GM18526 (cell line): ENCODE data around the gene ACAP3.

Experiments used
- POLR2A ChIP-seq: IDR thresholded peaks from 3 replicates; pipeline ENCODE4 v1.6.1; 2011; ENCODE audit not compliant: insufficient read length; ENCODE audit errors: extremely low read depth

Gene ACAP3

GRCh38 chr1:1327291-1327690 is 19.6 kb upstream of the ACAP3 start:
- no peak for TF ChIP-seq POLR2A

- no peak for TF ChIP-seq POLR2A
Measured at GRCh38 chr1:1326075-1326605, 18.4 kb upstream of the ACAP3 start.

GRCh38 chr1:1325288-1326074 is 17.8 kb upstream of the ACAP3 start:
- TF ChIP-seq POLR2A = no peak

- TF ChIP-seq POLR2A = peak; percentile 90
Measured at GRCh38 chr1:1324524-1325287, 17.0 kb upstream of the ACAP3 start, which contains the start of the genes CPTP and INTS11. CPTP (plus strand) TSS chr1:1324802; CDS start chr1:1326911, 2,109 bp downstream. INTS11 (minus strand) TSS chr1:1324660; CDS start chr1:1324608, 52 bp downstream.

GRCh38 chr1:1324084-1324523 is 16.4 kb upstream of the ACAP3 start:
- TF ChIP-seq POLR2A = no peak

- no peak for TF ChIP-seq POLR2A
Measured at GRCh38 chr1:1322952-1323351, 15.2 kb upstream of the ACAP3 start.

- TF ChIP-seq POLR2A = no peak
Measured at GRCh38 chr1:1322418-1322817, 14.7 kb upstream of the ACAP3 start.

GRCh38 chr1:1321477-1321876 is 13.7 kb upstream of the ACAP3 start:
- no peak for TF ChIP-seq POLR2A

- no peak for TF ChIP-seq POLR2A
Measured at GRCh38 chr1:1320666-1321448, 13.1 kb upstream of the ACAP3 start.

GRCh38 chr1:1319646-1319941 is 11.9 kb upstream of the ACAP3 start:
- no peak for TF ChIP-seq POLR2A

- no peak for TF ChIP-seq POLR2A
Measured at GRCh38 chr1:1318777-1319645, 11.3 kb upstream of the ACAP3 start.

- no peak for TF ChIP-seq POLR2A
Measured at GRCh38 chr1:1318131-1318652, 10.5 kb upstream of the ACAP3 start.

GRCh38 chr1:1317420-1317819 is 9.7 kb upstream of the ACAP3 start:
- no peak for TF ChIP-seq POLR2A

GRCh38 chr1:1315435-1315954 is 7.8 kb upstream of the ACAP3 start:
- TF ChIP-seq POLR2A = no peak

- TF ChIP-seq POLR2A = no peak
Measured at GRCh38 chr1:1314678-1315335, 7.1 kb upstream of the ACAP3 start.
